HL-60 (cell line): Measurements from ENCODE around the gene SSMEM1.

Source experiments
- GABPA ChIP-seq: IDR thresholded peaks from 2 replicates; pipeline ENCODE4 v1.6.1; 2012; ENCODE audit warnings: low read depth
- POLR2AphosphoS5 ChIP-seq: IDR thresholded peaks from 2 replicates; pipeline ENCODE4 v1.6.1; 2012; ENCODE audit warnings: low read depth
- TF ChIP-seq, protein P1 (sequence below): IDR thresholded peaks from one replicate; pipeline ENCODE4 v1.5.1; 2011; ENCODE audit warnings: low read length, control low read depth, inconsistent platforms; ENCODE audit not compliant: insufficient read depth

DNA sequence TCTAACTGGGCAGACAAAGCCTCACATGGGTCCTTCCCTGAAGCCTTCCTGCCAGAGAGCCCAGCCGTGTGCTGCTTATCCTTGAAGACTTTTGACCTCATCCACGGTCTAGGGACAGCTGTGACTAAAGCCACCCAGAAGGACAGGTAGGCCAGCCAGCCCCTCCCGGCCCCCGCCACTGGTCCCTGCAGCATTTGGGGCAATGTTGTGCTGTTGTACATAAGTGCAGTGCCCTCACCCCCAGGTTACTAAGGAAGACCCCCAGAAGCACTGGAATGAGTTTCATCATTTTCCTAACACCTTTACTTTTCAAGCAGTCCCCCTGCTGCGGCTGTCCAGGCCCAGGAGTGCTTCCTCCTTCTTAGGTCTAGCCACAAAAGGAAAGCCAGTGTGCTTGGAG, 45.5 kb upstream of the SSMEM1 start:
- no peak for TF ChIP-seq POLR2AphosphoS5
- TF ChIP-seq, protein P1, sequence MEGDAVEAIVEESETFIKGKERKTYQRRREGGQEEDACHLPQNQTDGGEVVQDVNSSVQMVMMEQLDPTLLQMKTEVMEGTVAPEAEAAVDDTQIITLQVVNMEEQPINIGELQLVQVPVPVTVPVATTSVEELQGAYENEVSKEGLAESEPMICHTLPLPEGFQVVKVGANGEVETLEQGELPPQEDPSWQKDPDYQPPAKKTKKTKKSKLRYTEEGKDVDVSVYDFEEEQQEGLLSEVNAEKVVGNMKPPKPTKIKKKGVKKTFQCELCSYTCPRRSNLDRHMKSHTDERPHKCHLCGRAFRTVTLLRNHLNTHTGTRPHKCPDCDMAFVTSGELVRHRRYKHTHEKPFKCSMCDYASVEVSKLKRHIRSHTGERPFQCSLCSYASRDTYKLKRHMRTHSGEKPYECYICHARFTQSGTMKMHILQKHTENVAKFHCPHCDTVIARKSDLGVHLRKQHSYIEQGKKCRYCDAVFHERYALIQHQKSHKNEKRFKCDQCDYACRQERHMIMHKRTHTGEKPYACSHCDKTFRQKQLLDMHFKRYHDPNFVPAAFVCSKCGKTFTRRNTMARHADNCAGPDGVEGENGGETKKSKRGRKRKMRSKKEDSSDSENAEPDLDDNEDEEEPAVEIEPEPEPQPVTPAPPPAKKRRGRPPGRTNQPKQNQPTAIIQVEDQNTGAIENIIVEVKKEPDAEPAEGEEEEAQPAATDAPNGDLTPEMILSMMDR, result no peak
- TF ChIP-seq GABPA, result no peak
